ENCODE results near the gene AK1. TPM values are rescaled to one million over a fixed set of nuclear protein-coding genes. Genes with fewer than 3 reads are reported as not detected.

AK1 gene
- total and polyA plus RNA-seq, 9 of the 15 experiments (the other 6 are each of a cell fraction or from before 2014, with no cell fraction given), result 10.1 to 71.8 (median 39.0) TPM

DNA sequence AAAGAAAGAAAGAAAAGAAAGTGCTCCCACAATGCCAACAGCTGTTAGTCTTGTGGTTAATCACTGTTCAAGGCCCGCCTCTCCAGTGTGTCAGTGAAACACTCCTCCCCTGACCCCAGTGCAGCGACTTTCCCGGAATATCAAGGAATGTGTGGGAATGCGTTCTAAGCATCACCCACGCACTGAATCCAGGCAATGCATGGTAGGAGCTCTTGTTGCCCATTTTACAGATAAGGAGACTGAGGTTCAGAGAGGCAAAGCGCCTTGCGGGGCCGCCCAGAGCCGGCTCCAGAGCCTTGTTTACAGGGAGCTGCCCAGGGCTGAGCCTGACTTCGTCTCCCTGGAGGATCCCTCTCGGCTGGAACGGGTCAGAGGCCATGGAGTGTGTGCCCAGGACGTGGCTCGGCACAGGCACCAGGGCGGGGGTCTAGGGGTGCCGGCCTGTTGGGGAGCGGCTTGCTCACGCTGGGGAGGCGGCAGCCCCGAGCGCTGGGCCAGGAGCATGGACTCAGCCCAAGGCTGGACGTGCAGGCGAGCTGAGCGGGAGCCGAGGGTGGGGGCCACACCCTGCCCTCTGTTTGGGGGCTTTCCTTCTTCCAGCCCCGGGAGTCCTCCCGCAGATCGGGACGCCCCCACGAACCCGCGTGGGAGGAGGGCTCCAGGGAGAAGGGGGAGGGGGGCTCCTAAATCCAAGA is 21.1 kb upstream of the AK1 start (continued):
- TF ChIP-seq, protein P1, sequence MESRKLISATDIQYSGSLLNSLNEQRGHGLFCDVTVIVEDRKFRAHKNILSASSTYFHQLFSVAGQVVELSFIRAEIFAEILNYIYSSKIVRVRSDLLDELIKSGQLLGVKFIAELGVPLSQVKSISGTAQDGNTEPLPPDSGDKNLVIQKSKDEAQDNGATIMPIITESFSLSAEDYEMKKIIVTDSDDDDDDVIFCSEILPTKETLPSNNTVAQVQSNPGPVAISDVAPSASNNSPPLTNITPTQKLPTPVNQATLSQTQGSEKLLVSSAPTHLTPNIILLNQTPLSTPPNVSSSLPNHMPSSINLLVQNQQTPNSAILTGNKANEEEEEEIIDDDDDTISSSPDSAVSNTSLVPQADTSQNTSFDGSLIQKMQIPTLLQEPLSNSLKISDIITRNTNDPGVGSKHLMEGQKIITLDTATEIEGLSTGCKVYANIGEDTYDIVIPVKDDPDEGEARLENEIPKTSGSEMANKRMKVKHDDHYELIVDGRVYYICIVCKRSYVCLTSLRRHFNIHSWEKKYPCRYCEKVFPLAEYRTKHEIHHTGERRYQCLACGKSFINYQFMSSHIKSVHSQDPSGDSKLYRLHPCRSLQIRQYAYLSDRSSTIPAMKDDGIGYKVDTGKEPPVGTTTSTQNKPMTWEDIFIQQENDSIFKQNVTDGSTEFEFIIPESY (CRISPR knock-in tag; IDR thresholded peaks at IDR 0.05), result peak; percentile 82
- TF ChIP-seq PBX2 (CRISPR knock-in tag; IDR thresholded peaks at IDR 0.05; ENCODE audit: low read depth) (no peak), PBX2 (tag; conservative IDR thresholded peaks at IDR 0.05; ENCODE audit: low read depth) (no peak), SNIP1 (IDR thresholded peaks at IDR 0.05; ENCODE audit: low read depth) (no peak), CCNT2 (IDR thresholded peaks at IDR 0.05; ENCODE audit: borderline replicate concordance, extremely low read depth, insufficient read length, low read depth, low read length) (no peak), PHB (CRISPR knock-in tag; IDR thresholded peaks at IDR 0.05) (no peak), IRF1 (CRISPR knock-in tag; IDR thresholded peaks at IDR 0.05; ENCODE audit: borderline replicate concordance) (no peak), XRCC5 (IDR thresholded peaks at IDR 0.05; ENCODE audit: low read depth, low read length) (no peak), ZNF785 (CRISPR knock-in tag; IDR thresholded peaks at IDR 0.05) (no peak)
- TF ChIP-seq, protein P2, sequence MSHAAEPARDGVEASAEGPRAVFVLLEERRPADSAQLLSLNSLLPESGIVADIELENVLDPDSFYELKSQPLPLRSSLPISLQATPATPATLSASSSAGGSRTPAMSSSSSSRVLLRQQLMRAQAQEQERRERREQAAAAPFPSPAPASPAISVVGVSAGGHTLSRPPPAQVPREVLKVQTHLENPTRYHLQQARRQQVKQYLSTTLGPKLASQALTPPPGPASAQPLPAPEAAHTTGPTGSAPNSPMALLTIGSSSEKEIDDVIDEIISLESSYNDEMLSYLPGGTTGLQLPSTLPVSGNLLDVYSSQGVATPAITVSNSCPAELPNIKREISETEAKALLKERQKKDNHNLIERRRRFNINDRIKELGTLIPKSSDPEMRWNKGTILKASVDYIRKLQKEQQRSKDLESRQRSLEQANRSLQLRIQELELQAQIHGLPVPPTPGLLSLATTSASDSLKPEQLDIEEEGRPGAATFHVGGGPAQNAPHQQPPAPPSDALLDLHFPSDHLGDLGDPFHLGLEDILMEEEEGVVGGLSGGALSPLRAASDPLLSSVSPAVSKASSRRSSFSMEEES (CRISPR knock-in tag; IDR thresholded peaks at IDR 0.05), result no peak
- TF ChIP-seq, protein P3, sequence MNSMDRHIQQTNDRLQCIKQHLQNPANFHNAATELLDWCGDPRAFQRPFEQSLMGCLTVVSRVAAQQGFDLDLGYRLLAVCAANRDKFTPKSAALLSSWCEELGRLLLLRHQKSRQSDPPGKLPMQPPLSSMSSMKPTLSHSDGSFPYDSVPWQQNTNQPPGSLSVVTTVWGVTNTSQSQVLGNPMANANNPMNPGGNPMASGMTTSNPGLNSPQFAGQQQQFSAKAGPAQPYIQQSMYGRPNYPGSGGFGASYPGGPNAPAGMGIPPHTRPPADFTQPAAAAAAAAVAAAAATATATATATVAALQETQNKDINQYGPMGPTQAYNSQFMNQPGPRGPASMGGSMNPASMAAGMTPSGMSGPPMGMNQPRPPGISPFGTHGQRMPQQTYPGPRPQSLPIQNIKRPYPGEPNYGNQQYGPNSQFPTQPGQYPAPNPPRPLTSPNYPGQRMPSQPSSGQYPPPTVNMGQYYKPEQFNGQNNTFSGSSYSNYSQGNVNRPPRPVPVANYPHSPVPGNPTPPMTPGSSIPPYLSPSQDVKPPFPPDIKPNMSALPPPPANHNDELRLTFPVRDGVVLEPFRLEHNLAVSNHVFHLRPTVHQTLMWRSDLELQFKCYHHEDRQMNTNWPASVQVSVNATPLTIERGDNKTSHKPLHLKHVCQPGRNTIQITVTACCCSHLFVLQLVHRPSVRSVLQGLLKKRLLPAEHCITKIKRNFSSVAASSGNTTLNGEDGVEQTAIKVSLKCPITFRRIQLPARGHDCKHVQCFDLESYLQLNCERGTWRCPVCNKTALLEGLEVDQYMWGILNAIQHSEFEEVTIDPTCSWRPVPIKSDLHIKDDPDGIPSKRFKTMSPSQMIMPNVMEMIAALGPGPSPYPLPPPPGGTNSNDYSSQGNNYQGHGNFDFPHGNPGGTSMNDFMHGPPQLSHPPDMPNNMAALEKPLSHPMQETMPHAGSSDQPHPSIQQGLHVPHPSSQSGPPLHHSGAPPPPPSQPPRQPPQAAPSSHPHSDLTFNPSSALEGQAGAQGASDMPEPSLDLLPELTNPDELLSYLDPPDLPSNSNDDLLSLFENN (IDR thresholded peaks at IDR 0.05; ENCODE audit: low read depth in 2 of 2, low read length in 2 of 2), result no peak
- TF ChIP-seq, protein P4, sequence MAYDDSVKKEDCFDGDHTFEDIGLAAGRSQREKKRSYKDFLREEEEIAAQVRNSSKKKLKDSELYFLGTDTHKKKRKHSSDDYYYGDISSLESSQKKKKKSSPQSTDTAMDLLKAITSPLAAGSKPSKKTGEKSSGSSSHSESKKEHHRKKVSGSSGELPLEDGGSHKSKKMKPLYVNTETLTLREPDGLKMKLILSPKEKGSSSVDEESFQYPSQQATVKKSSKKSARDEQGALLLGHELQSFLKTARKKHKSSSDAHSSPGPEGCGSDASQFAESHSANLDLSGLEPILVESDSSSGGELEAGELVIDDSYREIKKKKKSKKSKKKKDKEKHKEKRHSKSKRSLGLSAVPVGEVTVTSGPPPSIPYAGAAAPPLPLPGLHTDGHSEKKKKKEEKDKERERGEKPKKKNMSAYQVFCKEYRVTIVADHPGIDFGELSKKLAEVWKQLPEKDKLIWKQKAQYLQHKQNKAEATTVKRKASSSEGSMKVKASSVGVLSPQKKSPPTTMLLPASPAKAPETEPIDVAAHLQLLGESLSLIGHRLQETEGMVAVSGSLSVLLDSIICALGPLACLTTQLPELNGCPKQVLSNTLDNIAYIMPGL (CRISPR knock-in tag; IDR thresholded peaks at IDR 0.05), result no peak
